Stimulated activated naive CD8-positive, alpha-beta T cell treated with anti-CD3 and anti-CD28 coated beads, Interleukin-15, Interleukin-2, amounts not matched to agents 100 U/mL and 50 U/mL, for 24 hours (primary cell): ENCODE measurements around the gene IGLL5.
"Not testable (repeated sequence)": the region's sequence is repeated elsewhere in the genome, so short reads cannot be mapped to it uniquely, and the experiment has no call there.

ENCODE experiments used
- ATAC-seq: fragments of 150-1000 bp; cut with Tn5 transposase; one replicate; pipeline ENCODE4 v1.10.0; 2021
- DNase-seq: peaks from one replicate; pipeline ENCODE4 v3.0.0; 2021

Gene IGLL5

DNA sequence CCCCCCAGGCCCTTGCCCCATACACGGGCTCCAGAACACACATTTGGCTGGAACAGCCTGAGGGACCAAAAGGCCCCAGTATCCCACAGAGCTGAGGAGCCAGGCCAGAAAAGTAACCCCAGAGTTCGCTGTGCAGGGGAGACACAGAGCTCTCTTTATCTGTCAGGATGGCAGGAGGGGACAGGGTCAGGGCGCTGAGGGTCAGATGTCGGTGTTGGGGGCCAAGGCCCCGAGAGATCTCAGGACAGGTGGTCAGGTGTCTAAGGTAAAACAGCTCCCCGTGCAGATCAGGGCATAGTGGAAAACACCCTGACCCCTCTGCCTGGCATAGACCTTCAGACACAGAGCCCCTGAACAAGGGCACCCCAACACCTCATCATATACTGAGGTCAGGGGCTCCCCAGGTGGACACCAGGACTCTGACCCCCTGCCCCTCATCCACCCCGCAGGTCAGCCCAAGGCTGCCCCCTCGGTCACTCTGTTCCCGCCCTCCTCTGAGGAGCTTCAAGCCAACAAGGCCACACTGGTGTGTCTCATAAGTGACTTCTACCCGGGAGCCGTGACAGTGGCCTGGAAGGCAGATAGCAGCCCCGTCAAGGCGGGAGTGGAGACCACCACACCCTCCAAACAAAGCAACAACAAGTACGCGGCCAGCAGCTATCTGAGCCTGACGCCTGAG, 13.1 kb downstream of the IGLL5 start:
- DNase-seq, ATAC-seq: not testable (repeated sequence)

DNA sequence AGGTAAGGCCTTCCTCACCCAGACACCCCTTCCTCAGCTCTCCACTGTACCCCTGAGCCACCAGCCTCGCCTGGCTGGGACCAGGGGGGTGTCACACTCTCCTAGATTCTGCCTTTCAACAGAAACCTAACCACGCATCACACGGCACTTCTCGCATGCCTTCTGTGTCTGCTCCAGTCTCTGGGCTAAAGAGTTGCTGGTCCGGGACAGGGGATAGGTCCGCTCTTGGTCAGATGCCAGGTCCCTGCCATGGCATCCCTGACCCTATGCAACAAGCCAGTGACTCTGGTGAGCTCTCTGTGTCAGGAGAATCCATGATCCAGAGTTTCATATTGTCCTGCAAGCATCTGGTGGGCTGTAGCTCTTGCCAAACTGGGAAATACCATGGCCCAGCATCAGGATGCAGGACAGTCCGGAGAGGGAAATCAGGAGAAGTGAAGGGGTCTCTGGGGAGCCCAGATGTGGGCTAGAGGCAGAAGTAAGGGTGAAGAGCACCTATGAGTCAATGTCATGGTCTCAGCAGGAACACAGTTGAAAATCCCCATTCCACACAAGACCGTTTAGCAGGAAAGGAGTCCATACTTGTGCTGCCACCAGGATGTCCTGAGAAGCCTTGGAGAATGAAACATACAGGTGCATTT, 14.1 kb downstream of the IGLL5 start:
- no peak for ATAC-seq
- DNase-seq = no peak

DNA sequence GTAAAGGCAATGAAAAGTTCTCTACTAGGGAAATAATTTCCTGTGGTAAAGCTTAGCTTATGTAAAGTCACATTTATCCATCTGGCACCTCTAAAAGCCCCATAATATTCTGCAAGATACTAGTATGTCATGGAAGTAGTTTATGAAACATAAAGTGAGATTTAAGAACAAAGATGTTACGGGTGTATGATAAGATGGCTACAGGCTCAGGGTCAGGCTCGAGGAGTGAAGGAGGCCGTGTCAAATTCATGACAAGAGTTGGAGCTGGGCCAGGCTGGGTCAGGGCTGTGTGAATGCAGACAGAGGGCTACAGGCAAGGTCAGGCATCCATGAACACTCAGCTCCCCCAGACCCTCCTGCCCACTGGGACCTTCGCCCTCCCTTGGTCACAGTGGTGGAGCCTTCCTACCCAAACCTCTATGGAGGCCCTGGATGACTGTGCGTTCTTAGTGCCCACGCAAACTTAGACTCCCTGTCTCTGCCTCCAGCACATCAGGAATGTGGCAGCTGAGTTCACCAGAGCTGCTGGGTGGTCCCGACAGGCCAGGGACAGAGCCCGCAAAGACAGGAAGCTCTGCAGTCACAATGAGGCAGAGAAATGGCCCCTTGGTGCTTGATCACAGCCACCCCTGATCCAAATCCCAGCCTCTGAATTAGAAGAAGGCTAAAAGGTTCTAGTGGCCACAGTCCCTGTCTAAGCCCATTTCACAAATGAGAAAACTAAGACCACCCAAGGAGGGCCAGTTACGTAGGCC, 14.8 kb downstream of the IGLL5 start:
- no peak for ATAC-seq
- DNase-seq = no peak

DNA sequence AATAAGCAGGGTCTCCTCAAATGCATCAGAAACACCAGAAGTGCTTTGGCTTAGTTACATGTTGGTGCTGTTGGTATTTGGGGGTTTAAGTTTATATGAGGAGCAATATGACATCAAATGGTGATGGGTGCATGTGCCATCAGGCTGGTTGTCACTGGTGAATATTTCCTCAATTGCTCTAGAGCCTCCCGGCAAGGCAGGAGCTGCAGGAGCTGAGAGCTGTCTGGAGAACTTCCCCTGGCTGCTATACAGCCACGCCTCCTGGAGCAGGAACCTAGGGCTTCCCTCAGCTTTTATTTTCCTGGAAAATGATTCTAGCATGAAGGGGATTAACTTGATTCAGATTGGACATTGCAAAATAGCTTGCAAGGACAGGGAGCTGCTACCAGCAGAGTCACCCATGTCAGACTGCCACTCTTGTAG, 15.8 kb downstream of the IGLL5 start:
- ATAC-seq (no peak), DNase-seq (no peak)

DNA sequence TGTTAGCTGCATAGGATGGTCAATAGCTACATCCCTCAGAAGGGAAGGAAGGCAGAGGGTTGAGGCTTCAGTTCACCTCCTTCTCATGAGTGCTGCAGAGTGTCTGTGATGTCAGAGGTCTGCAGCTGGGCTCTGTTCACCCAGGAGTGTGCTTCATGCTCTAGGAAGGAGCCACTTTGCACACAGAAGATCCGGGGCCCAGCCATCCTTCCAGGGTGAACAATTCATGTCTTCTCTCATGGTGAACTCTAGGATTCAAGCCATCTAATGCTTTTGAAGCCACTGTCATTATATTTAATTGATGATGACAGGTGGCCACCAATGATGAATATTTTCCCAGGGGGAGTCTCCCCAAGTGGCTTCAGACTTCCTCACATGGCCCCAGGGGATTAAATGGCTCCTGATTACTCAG, 16.2 kb downstream of the IGLL5 start:
- not testable (repeated sequence) for ATAC-seq, DNase-seq

DNA sequence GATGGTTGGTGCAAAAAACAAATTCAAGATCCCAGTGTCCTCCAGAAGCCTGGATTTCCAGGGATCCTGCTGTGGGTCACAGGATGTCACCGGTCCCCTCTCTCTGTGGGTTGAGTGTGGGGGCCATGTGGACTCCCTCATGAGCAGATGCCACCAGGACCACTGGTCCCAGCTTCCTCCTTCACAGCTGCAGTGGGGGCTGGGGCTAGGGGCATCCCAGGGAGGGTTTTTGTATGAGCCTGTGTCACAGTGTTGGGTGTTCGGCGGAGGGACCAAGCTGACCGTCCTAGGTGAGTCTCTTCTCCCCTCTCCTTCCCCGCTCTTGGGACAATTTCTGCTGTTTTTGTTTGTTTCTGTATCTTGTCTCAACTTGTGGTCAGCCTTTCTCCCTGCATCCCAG, 17.1 kb downstream of the IGLL5 start:
- not testable (repeated sequence) for DNase-seq, ATAC-seq

DNA sequence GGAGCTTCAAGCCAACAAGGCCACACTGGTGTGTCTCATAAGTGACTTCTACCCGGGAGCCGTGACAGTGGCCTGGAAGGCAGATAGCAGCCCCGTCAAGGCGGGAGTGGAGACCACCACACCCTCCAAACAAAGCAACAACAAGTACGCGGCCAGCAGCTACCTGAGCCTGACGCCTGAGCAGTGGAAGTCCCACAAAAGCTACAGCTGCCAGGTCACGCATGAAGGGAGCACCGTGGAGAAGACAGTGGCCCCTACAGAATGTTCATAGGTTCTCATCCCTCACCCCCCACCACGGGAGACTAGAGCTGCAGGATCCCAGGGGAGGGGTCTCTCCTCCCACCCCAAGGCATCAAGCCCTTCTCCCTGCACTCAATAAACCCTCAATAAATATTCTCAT, 18.8 kb downstream of the IGLL5 start:
- not testable (repeated sequence) for ATAC-seq, DNase-seq

DNA sequence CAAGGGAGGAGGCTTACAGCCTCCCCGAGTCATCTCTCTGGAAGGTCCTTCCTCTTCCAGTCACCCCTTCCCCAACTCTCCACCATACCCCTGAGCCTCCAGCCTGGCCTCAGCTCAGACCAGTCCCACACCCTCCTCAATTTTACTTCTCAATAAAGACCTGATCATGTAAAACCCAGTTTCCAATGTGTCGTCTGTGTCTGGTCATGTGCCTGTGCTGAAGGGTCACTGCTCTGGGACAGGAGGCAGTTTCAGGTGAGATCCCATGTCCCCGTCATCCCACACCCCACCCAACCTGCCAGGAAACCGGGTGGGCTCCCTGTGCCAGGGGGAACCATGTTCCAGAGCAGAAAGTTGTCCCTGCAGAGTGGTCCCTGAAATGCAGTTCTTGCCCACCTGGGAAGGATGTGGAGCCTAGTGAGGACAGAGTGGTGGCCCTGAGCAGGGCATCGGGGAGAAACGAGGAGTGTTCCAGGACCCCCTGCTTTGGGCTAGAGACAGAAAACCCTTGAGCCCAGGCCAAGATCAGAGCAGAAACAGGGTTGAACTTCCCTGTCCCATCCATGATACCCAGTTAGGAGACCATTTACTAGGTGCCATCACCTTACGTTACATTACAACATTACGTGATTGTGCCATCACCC, 19.4 kb downstream of the IGLL5 start:
- DNase-seq = no peak
- no peak for ATAC-seq

DNA sequence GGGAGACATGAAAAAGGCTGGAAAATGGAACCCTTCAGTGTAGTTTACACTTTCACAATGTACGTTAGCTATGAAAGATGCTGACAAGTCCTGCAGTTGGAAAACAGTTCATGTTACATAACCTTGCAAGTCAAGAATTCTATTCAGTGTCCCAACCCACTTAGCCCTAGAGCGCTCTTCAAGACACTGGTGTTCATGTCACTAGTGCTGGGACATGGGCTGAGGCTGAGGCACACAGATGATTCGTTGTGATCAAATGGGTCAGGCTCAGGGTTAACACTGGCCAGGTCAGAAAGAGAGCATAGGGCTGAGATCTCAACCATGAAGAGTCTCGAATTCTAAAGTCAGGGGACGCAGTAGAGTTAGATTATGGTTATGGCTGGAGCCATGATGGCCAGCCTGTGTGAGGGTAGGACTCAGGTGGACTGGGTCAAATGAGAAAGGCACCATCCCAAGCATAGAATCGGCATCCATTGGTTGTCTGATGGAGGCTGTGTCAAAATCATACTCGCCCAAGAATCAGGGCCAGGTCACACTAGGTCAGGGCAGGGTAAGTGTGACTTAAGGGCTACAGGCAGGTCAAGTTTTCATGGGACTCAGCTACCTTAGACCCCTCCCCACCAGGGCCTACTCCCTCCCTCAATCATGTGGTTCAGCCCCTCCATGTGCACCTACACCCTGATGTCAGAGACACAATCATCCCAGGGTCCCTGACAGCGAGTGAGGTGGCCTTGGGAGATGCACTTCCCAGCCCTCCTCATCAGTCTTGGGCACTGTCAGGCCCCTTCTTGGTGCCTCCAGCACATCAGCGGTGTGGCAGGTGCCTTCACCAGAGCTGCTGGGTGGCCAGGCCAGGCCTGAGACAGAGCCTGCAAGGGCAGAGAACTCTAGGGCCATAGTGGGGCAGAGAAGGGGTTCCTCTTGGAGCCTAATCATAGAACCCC, 20.2 kb downstream of the IGLL5 start:
- ATAC-seq (no peak), DNase-seq (no peak)

DNA sequence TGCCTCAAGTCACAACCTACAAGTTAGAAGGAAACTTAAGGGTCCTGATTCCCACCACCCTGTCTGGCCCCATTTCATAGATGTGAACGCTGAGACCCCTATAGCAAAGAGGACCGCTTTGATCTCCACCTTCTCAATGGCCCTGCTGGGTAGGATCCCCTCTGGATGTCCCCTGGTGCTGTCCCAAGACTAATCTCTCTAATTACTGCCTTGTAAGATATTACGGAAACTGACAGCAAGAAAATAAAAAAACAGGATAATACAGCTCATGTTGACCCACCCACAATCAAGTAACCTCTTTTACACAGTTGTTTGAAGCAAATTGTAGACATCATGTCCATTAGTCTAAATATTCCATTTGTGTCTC, 20.9 kb downstream of the IGLL5 start:
- ATAC-seq (no peak), DNase-seq (no peak)

DNA sequence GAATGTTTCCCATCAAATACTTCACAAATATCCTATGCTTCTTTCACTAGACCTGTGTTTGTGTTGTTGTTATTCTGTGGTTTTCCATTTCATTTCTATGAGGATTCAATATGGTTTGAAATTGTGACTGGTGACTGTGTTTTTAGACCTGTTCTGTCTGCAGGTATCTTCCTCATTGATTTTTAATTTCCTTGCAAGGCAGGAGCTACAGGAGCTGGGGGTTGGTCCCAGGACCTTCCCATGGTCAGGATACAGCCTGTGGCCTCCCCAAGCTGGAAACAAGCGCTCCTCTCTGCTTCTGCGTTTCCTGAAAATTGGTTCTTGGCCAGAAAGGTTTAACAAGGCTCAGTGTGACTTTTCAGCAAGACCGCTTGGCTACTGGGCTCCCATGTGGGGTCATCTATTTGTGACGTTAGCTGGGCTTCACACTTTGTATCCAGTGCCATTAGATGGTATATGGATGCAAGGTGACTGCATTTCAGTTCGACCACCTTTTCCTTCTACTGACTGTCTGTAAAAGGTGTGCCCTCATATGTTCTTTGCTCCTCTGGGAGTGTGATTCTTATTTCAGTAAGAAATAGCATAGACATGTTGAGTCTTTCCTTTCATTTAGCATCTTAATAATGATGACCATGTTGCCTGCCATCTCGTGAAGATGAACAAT, 21.5 kb downstream of the IGLL5 start:
- DNase-seq = no peak
- no peak for ATAC-seq

DNA sequence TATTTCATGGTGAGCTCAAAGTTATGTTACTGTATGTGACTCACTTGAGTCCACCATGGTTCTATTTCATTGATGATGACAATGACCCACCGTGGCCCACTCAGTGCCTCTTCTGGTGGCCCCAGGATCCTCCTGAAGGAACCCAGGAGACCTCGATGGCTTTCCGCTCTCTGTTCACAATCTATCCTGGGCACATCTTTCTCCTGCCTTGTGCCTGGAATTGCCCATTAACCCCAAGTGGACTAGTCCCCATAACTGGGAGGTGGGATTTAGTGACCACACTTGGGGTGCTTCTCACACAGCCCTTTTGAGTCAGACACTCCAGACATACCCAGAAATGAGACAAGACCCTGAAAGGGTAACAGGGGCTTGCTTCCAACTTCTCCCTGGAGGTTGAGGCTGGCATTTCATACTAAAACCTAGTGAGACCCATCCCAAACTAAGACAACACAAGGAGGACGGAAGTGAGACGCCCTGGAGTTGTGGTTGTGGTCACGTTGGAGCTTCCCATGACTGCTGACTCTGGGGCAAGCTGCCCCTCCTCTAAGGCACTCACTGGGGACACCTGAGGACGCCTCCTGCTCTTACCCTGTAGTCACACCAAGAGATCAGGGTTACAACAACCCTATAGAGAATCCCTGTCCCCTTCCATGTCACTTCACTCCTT, 22.1 kb downstream of the IGLL5 start:
- no peak for ATAC-seq
- no peak for DNase-seq

DNA sequence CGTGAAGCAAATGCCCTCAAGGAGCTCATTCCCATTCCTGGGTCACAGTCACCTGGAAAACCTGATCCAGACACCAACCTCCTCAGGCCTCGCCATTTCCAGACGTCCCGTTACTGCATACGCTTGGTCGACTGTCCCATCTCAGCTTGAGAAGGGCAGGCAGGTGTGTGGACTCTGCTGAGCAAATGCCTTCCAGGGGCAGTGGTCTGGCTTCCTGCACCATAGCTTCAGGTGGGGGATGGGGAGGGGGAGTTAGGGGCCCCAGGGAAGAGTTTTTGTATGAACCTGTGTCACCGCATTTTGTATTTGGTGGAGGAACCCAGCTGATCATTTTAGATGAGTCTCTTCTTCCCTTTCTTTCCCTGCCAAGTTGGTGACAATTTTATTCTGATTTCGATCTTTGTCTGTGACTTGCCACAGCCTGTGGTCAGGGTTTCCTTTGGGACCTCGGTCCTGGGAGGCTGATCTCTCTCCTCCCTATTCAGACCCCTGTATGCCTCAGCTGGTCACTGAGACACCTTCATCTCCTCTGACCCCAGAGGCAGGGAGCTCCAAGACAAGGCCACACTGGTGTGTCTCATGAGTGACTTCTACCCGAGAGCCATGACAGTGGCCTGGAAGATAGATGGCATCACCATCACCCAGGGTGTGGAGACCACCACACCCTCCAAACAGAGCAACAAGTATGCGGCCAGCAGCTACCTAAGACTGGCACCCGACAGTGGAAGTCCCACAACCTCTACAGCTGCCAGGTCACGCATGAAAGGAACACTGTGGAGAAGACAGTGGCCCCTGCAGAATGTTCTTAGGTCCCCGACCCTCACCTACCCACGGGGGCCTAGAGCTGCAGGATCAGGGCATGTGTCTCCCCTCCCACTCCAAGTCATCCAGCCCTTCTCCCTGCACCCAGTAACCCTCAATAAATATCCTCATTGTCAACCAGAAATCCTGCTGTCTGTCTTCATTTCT, 22.9 kb downstream of the IGLL5 start:
- DNase-seq (no peak), ATAC-seq (no peak)

DNA sequence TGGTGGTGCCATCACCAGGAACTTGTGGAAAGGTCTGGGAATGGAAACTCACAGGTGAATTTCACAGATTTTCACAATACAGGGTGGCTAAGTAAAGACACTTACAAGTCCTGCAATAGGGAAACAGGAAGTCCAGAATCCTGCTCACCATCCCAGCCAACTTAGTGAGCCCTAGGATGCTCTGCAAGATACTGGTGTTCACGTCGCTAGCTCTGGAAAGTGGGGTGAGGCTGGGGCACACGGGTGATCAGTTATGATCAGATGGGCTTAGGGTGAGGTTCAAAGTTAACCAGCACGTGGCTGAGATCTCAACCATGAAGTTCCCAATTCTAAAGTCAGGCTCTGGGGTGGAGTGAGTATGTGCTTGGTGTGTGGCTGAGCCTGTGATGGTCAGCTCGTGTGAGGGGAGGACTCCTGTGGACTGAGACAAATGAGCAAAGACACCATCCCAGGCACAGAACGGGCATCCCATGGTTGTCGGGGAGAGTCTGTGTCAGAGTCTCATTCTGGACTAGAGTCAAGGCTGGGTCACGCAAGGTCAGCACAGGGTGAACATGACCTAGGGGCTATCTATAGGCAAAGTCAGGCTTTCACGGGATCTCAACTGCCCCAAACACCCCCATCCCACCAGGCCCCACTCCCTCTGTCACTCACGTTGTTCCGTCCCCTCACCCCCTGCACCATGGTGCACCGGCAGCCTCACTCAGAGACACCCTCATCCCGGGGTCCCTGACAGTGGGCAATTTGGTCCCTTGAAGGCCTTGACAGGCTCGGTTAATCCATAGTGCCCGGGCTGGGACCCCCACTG, 23.9 kb downstream of the IGLL5 start:
- DNase-seq (no peak), ATAC-seq (no peak)

DNA sequence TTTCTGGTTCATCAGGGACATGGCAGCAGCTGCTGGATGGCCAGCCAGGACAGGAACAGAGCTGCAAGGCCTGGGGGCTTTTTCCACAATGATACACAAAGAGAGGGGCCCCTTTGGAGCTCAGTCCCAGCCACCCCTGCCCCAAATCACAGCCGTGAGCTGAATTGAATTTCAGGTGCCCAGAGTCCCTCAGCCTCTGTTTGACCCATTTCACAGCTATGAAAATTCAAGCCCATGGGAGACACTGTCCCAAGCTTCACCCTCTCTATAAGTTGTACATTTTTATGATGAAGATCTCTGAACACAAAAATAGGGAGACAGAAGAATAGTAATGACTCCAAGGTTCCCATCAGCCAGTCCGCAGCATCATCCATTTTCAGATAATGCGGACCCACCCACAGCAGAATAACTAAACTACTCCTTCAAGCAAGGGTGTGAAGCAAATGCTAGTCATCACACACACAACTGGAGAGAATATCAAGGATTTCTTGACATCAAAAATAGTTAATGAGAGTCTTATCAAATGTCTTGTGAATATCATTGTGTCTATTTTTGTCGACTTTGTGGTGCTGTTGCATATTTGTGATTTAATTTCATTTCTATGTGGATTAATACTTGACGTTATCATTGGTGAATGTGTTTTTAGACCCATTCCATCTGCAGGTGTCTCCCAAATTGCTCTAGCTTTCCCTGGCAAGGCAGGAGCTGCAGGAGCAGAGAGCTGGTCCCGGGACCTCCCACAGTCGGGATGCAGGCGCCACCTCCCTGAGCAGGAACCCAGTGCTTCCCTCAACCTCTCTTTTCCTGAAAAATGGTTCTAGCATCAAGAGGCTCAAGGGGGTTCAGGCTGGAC, 24.7 kb downstream of the IGLL5 start:
- DNase-seq = no peak
- no peak for ATAC-seq

DNA sequence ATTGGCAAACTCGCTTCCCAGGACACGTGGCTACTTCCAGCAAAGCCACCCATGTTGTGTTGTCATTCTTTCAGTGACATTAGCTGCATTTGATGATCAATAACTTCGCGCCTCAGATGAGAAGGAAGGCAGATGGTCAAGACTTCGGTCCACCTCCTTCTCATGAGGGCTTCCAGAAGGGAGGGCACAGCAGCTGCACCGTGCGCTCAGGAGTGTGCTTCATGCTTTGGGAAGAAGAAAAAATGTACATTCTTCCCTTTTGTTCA, 25.3 kb downstream of the IGLL5 start:
- ATAC-seq = no peak
- no peak for DNase-seq

DNA sequence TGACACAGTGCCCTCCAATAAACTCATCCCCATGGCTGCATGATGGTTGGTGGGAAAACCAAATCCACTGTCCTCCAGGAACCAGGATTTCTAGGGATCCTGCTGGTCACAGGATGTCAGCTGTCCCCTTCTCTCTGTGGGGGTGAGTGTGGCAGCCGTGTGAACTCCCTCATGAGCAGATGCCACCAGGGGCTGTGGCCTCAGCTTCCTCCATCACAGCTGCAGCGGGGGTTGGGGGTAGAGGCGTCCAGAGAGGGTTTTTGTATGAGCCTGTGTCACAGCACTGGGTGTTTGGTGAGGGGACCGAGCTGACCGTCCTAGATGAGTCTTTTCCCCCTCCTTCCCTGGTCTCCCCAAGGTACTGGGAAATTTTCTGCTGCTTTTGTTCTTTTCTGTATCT, 26.4 kb downstream of the IGLL5 start:
- ATAC-seq (no peak), DNase-seq (no peak)
